ENCODE measurements around the gene SLC22A15. TPM values are rescaled to one million over a fixed set of nuclear protein-coding genes. Genes with fewer than 3 reads are reported as not detected.
A peak's percentile ranks its signal among the peaks of the same experiment; 100 is the strongest.

The SLC22A15 gene
- total RNA-seq, 2 donors from 2014 or later, result 2.0 to 6.7 TPM

- TF ChIP-seq POLR2AphosphoS5 (IDR thresholded peaks at IDR 0.05), result no peak
- TF ChIP-seq CTCF (IDR thresholded peaks at IDR 0.05), result no peak
- TF ChIP-seq POLR2A (IDR thresholded peaks at IDR 0.05), result no peak
- DNase-seq (ENCODE audit: low spot score), result no peak
- no peaks in the 10 kb centered on the region for H3K9me3 ChIP-seq
- no peak overlapping the region for H3K4me3 ChIP-seq
- H3K36me3 ChIP-seq, result no peaks in the 10 kb centered on the region
- 95% methylated on average over 4 of the region's 4 CpGs for WGBS
- H3K27me3 ChIP-seq (replicated peaks; ENCODE audit: insufficient read depth), result no peaks in the 10 kb centered on the region
- intact Hi-C loops (cut with DNase I), result no loop called here
- peaks cover 14% of the 10 kb centered on the region for H3K4me1 ChIP-seq (replicated peaks)
- H3K27ac ChIP-seq, result no peak overlapping the region
Observed at GRCh38 chr1:116107371-116107770, 131.1 kb downstream of the SLC22A15 start.

DNA sequence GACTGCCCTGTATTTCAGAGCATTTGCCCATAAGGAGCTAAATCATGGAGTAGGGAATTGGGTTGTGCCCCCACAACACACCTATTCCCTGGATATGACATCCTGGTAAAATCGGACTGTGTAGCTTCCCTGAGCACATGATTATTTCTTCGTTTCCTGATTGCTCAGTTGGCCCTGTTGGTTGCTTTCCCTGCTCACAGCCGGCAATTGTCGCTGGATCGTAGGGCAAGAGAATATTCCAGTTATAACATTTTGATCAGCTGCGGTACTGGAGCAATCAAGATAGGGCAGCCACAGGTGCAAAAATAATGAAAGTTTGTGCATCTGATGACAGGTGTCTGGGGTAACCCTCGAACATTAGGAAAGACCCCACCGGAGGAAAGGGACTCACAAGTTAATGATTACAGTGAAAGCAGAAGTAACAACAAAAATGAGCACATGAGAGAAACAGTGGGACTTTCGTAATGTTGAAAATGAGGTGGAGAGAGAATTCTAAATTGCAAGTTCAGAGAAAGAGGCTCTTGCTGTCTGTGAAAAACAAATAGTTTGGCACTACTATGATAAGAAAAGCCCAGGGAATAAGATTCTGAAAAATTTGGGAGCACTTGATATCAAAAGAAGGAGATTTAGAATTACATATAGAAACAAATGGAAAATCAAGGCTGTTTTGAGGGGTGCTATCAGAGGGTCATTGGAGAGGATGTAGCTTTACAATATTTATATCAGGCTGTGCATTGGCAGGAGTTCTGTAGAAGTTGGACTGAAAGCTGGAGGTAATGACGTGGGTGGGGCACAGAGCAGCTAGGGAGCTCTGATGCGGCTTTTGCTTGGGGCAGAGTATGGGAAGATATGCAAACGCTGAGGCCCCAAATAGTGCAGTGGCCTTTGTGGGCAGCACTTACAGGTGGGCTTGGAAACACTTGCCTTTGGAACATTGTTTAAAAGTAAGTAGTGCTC lies 134.5 kb downstream of the SLC22A15 start, which contains the start of gene MAB21L3:
TSS of gene MAB21L3 (plus strand) at position 833 of the 957 bp plus-strand sequence. CDS start 1,217 bp downstream, outside the sequence.
- H3K27ac ChIP-seq, result peak within 1 kb of the TSS; percentile 75 to 78
- intact Hi-C loops (cut with DNase I), result no loop called here

DNA sequence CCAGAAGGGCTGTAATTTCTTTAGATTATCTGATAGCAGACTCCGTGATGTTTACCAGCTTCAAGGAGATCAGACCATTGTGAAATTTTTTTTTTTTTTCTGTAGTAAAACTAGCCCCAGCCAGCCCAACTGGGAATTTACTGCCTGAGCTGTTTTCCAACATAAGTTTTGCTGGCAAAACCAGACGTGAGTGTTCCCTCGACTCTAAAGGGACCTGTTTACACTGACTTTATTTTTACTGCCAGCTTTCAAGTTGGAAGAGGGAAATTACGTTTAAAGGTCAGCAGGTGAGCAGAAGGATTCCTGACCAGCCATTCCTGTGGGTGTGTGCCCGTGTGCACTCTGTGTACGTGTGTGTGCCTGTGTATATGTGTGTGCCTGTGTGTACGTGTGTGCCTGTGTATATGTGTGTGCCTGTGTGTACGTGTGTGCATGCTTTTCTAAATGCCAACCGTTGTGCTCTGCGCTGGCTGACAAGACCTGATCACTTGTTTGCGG lies 135.3 kb downstream of the SLC22A15 start:
- intact Hi-C loops (cut with DNase I), result no loop called here
- no peak for TF ChIP-seq CTCF (IDR thresholded peaks at IDR 0.05)
- TF ChIP-seq POLR2AphosphoS5 (IDR thresholded peaks at IDR 0.05), result peak; percentile 82
- no peak for TF ChIP-seq POLR2A (IDR thresholded peaks at IDR 0.05)
- H3K9me3 ChIP-seq, result no peaks in the 10 kb centered on the region
- H3K27me3 ChIP-seq (replicated peaks; ENCODE audit: insufficient read depth), result no peaks in the 10 kb centered on the region
- no peaks in the 10 kb centered on the region for H3K36me3 ChIP-seq
- peak; percentile 79 for DNase-seq (ENCODE audit: low spot score)
- peak overlapping the region; percentile 75 to 78 for H3K27ac ChIP-seq
- 22% methylated on average over 11 of the region's 11 CpGs for WGBS
- peak overlapping the region in 1 of 2 donors; percentile 5 for H3K4me3 ChIP-seq
- peaks cover 14% of the 10 kb centered on the region for H3K4me1 ChIP-seq (replicated peaks)

More for the DNA sequence above, 134.5 kb downstream of the SLC22A15 start, which contains the start of gene MAB21L3:
- Histone ChIP-seq H3K4me1 (replicated peaks) (peaks cover 14% of the 10 kb centered on the region), H3K9me3 (no peaks in the 10 kb centered on the region), H3K27me3 (replicated peaks; ENCODE audit: insufficient read depth) (no peaks in the 10 kb centered on the region), H3K36me3 (no peaks in the 10 kb centered on the region), H3K4me3 (peak within 1 kb of the TSS in 1 of 2 donors; percentile 5)
- peak; percentile 61 for DNase-seq (ENCODE audit: low spot score)
- TF ChIP-seq POLR2AphosphoS5 (IDR thresholded peaks at IDR 0.05), result no peak
- no peak for TF ChIP-seq CTCF (IDR thresholded peaks at IDR 0.05)
- no peak for TF ChIP-seq POLR2A (IDR thresholded peaks at IDR 0.05)
- 31% methylated on average over 12 of the region's 12 CpGs for WGBS

- intact Hi-C loops (cut with DNase I), result no loop called here
- WGBS, result 77% methylated on average over 4 of the region's 4 CpGs
Observed at GRCh38 chr1:116112388-116113140, 136.3 kb downstream of the SLC22A15 start.

More at GRCh38 chr1:116112388-116113140, 136.3 kb downstream of the SLC22A15 start:
- peaks cover 14% of the 10 kb centered on the region for H3K4me1 ChIP-seq (replicated peaks)
- DNase-seq (ENCODE audit: low spot score), result no peak
- H3K4me3 ChIP-seq, result no peak overlapping the region
- TF ChIP-seq POLR2AphosphoS5 (IDR thresholded peaks at IDR 0.05) (no peak), POLR2A (IDR thresholded peaks at IDR 0.05) (no peak), CTCF (IDR thresholded peaks at IDR 0.05) (no peak)
- H3K27ac ChIP-seq, result peak overlapping the region; percentile 75 to 78
- no peaks in the 10 kb centered on the region for H3K27me3 ChIP-seq (replicated peaks; ENCODE audit: insufficient read depth)
- no peaks in the 10 kb centered on the region for H3K9me3 ChIP-seq
- H3K36me3 ChIP-seq, result no peaks in the 10 kb centered on the region
